Neural progenitor cell (in vitro differentiated cells): ENCODE results near the gene PLA2G15. TPM values are rescaled to one million over a fixed set of nuclear protein-coding genes. Genes with fewer than 3 reads are reported as not detected.

Source experiments
- DNase-seq: peaks from one replicate; pipeline ENCODE4 v3.0.0-alpha.2; 2016; ENCODE audit warnings: low spot score
- H2AFZ ChIP-seq: fragments of 200-600 bp; sonication (generic); replicated peaks from 2 replicates; pipeline ENCODE4 v1.6.1; 2016; ENCODE audit warnings: antibody characterized with exemption
- H3F3A ChIP-seq: fragments of 200-600 bp; sonication (generic); 2 replicates; pipeline ENCODE4 v1.6.1; 2016; ENCODE audit warnings: antibody characterized with exemption, low read depth
- H3K27ac ChIP-seq: fragments of 200-600 bp; sonication (generic); 2 replicates; pipeline ENCODE4 v1.5.1; 2016; ENCODE audit warnings: mild to moderate bottlenecking
- H3K27me3 ChIP-seq: fragments of 200-600 bp; sonication (generic); 2 replicates; pipeline ENCODE4 v1.6.1; 2016; ENCODE audit warnings: mild to moderate bottlenecking, moderate library complexity
- H3K36me3 ChIP-seq: fragments of 200-600 bp; sonication (generic); 2 replicates; pipeline ENCODE4 v1.5.1; 2016
- H3K4me1 ChIP-seq: fragments of 200-600 bp; sonication (generic); 2 replicates; pipeline ENCODE4 v1.6.1; 2016; ENCODE audit warnings: mixed run types
- H3K4me2 ChIP-seq: fragments of 200-600 bp; sonication (generic); 2 replicates; pipeline ENCODE4 v1.6.1; 2016
- H3K4me3 ChIP-seq: fragments of 200-600 bp; sonication (generic); 2 replicates; pipeline ENCODE4 v1.5.1; 2016
- H3K79me2 ChIP-seq: fragments of 200-600 bp; sonication (generic); 2 replicates; pipeline ENCODE4 v1.6.1; 2016; ENCODE audit warnings: low read depth
- H3K9ac ChIP-seq: fragments of 200-600 bp; sonication (generic); 2 replicates; pipeline ENCODE4 v1.6.1; 2016
- H3K9me3 ChIP-seq: fragments of 200-600 bp; sonication (generic); 2 replicates; pipeline ENCODE4 v1.5.1; 2016; ENCODE audit warnings: low read depth
- H4K20me1 ChIP-seq: fragments of 200-600 bp; sonication (generic); 2 replicates; pipeline ENCODE4 v1.6.1; 2016; ENCODE audit warnings: low read depth
- H3K27ac Mint-ChIP-seq: 3 replicates; pipeline ENCODE4 v1.8.0; 2021; ENCODE audit warnings: mixed read lengths
- H3K27me3 Mint-ChIP-seq: 2 replicates; pipeline ENCODE4 v1.8.0; 2022; ENCODE audit warnings: low read depth, mild to moderate bottlenecking, inconsistent platforms, moderate library complexity, mixed read lengths; ENCODE audit not compliant: insufficient read depth
- H3K36me3 Mint-ChIP-seq: 3 replicates; pipeline ENCODE4 v1.8.0; 2021; ENCODE audit warnings: mixed read lengths
- H3K4me1 Mint-ChIP-seq: 3 replicates; pipeline ENCODE4 v1.8.0; 2021; ENCODE audit warnings: mixed read lengths
- H3K4me3 Mint-ChIP-seq: 3 replicates; pipeline ENCODE4 v1.8.0; 2021; ENCODE audit warnings: mild to moderate bottlenecking, moderate library complexity, mixed read lengths
- H3K9me3 Mint-ChIP-seq: 3 replicates; pipeline ENCODE4 v1.8.0; 2020; ENCODE audit warnings: mixed read lengths
- CTCF ChIP-seq: fragments of 200-600 bp; sonication (generic); IDR thresholded peaks from 2 replicates; pipeline ENCODE4 v1.5.1; 2017; ENCODE audit warnings: antibody characterized with exemption, mild to moderate bottlenecking
- EZH2 ChIP-seq: fragments of 200-600 bp; sonication (generic); IDR thresholded peaks from 2 replicates; pipeline ENCODE4 v1.6.1; 2017; ENCODE audit warnings: antibody characterized with exemption, mild to moderate bottlenecking, moderate library complexity
- EZH2phosphoT487 ChIP-seq: fragments of 200-600 bp; sonication (generic); IDR thresholded peaks from 2 replicates; pipeline ENCODE4 v1.6.1; 2017; ENCODE audit warnings: antibody characterized with exemption
- total RNA-seq: library from RNA; depleted of rRNA; stranded (reverse); fragments of >200 nt; gene quantifications from 2 replicates; pipeline ENCODE4 v1.2.3, GENCODE V29; 2015; ENCODE audit warnings: low replicate concordance

PLA2G15 gene
- total RNA-seq, 1 donor from 2014 or later: 3.8 TPM

- Histone ChIP-seq H3K9ac (no peak overlapping the region), H3K4me1 (peaks cover 4% of the 10 kb centered on the region), H3K4me2 (peak overlapping the region; percentile 96), H3K9me3 (no peaks in the 10 kb centered on the region), H4K20me1 (no peaks in the 10 kb centered on the region), H3K4me3 (peak overlapping the region; percentile 94), H3F3A (peaks cover 2% of the 10 kb centered on the region), H2AFZ (peak overlapping the region; percentile 89), H3K27me3 (peaks cover 26% of the 10 kb centered on the region), H3K36me3 (no peaks in the 10 kb centered on the region), H3K27ac (no peak overlapping the region), H3K79me2 (no peaks in the 10 kb centered on the region)
- TF ChIP-seq EZH2phosphoT487 (no peak), CTCF (no peak), EZH2 (no peak)
- Mint-ChIP-seq H3K4me1 (peaks cover 13% of the 10 kb centered on the region), H3K36me3 (peaks cover 3% of the 10 kb centered on the region), H3K27me3 (peaks cover 22% of the 10 kb centered on the region), H3K27ac (peak overlapping the region; percentile 79), H3K9me3 (no peaks in the 10 kb centered on the region), H3K4me3 (peak overlapping the region; percentile 98)
- no peak for DNase-seq
These were observed 681 bp upstream of the PLA2G15 start for GRCh38 chr16:68244481-68244902.

GRCh38 chr16:68246121-68246520 is 948 bp downstream of the PLA2G15 start:
- Mint-ChIP-seq H3K4me1 (peaks cover 13% of the 10 kb centered on the region), H3K27me3 (peaks cover 18% of the 10 kb centered on the region), H3K36me3 (peaks cover 7% of the 10 kb centered on the region), H3K9me3 (no peaks in the 10 kb centered on the region), H3K27ac (no peak overlapping the region), H3K4me3 (peak overlapping the region; percentile 98)
- Histone ChIP-seq H3K9me3 (no peaks in the 10 kb centered on the region), H3K4me3 (peak overlapping the region; percentile 94), H3K79me2 (no peaks in the 10 kb centered on the region), H3K4me2 (peak overlapping the region; percentile 90), H3K27me3 (peaks cover 19% of the 10 kb centered on the region), H3K27ac (no peak overlapping the region), H4K20me1 (no peaks in the 10 kb centered on the region), H3K36me3 (no peaks in the 10 kb centered on the region), H3F3A (no peaks in the 10 kb centered on the region), H3K4me1 (peaks cover 4% of the 10 kb centered on the region), H3K9ac (no peak overlapping the region), H2AFZ (no peak overlapping the region)
- TF ChIP-seq EZH2: no peak
- TF ChIP-seq EZH2phosphoT487: no peak
- TF ChIP-seq CTCF: no peak
- no peak for DNase-seq

GRCh38 chr16:68246666-68247065 is 1.5 kb downstream of the PLA2G15 start:
- no peaks in the 10 kb centered on the region for H3K9me3 Mint-ChIP-seq
- H3K4me3 ChIP-seq: no peak overlapping the region
- H3K9me3 ChIP-seq: no peaks in the 10 kb centered on the region
- no peak overlapping the region for H3K4me2 ChIP-seq
- H3K4me3 Mint-ChIP-seq: peak overlapping the region; percentile 52
- peaks cover 15% of the 10 kb centered on the region for H3K27me3 Mint-ChIP-seq
- no peak overlapping the region for H2AFZ ChIP-seq
- H3K27me3 ChIP-seq: peaks cover 19% of the 10 kb centered on the region
- no peaks in the 10 kb centered on the region for H3K79me2 ChIP-seq
- H3K9ac ChIP-seq: no peak overlapping the region
- H3K36me3 ChIP-seq: no peaks in the 10 kb centered on the region
- DNase-seq: no peak
- no peaks in the 10 kb centered on the region for H4K20me1 ChIP-seq
- peaks cover 7% of the 10 kb centered on the region for H3K36me3 Mint-ChIP-seq
- H3K4me1 Mint-ChIP-seq: peaks cover 13% of the 10 kb centered on the region
- H3K27ac Mint-ChIP-seq: peak overlapping the region; percentile 53
- no peak for TF ChIP-seq EZH2phosphoT487
- no peak for TF ChIP-seq EZH2
- TF ChIP-seq CTCF: no peak
- H3F3A ChIP-seq: no peaks in the 10 kb centered on the region
- H3K27ac ChIP-seq: no peak overlapping the region
- peaks cover 4% of the 10 kb centered on the region for H3K4me1 ChIP-seq
